A673 (cell line): Measurements from ENCODE around the gene WDR20. TPM values are rescaled to one million over a fixed set of nuclear protein-coding genes. Genes with fewer than 3 reads are reported as not detected.

Source experiments
- BruUV-seq: library from RNA; stranded (reverse); fragments of 400-500 nt; replicated peaks from 2 replicates; lab custom pipeline; 2021; lab: Mats Ljungman, UMichigan
- CTCF ChIA-PET: fragments of 300-600 bp; sonication (Branson Sonifier 250); formaldehyde crosslinking; loops from one replicate; lab custom pipeline; 2022; ENCODE audit warnings: antibody characterized with exemption; lab: Charles Lee
- POLR2A ChIA-PET: fragments of 300-600 bp; sonication (Branson Sonifier 250); formaldehyde crosslinking; loops from one replicate; lab custom pipeline; 2022; ENCODE audit warnings: antibody characterized with exemption; ENCODE audit not compliant: low non-redundant PET; lab: Charles Lee
- DNase-seq: peaks from one replicate; pipeline ENCODE4 v3.0.0-alpha.2; 2015; ENCODE audit warnings: low spot score
- H3K27ac ChIP-seq: fragments of 200-600 bp; sonication (generic); 2 replicates; pipeline ENCODE4 v1.5.1; 2016; ENCODE audit warnings: mixed run types, low read depth, mild to moderate bottlenecking, mixed read lengths, antibody characterized with exemption, low read length; ENCODE audit not compliant: poor library complexity, severe bottlenecking
- H3K27me3 ChIP-seq: fragments of 200-600 bp; sonication (generic); replicated peaks from 2 replicates; pipeline ENCODE4 v1.6.1; 2017; ENCODE audit warnings: mixed run types, low read depth, mild to moderate bottlenecking, mixed read lengths, antibody characterized with exemption, low read length; ENCODE audit not compliant: insufficient read depth, poor library complexity
- H3K36me3 ChIP-seq: fragments of 200-600 bp; sonication (generic); 2 replicates; pipeline ENCODE4 v1.6.1; 2016; ENCODE audit warnings: mixed run types, mild to moderate bottlenecking, mixed read lengths, antibody characterized with exemption, low read length; ENCODE audit not compliant: insufficient read depth, poor library complexity, severe bottlenecking
- H3K4me1 ChIP-seq: fragments of 200-600 bp; sonication (generic); 2 replicates; pipeline ENCODE4 v1.6.1; 2017; ENCODE audit warnings: mixed run types, mild to moderate bottlenecking, mixed read lengths, antibody characterized with exemption, low read length; ENCODE audit not compliant: insufficient read depth, poor library complexity, severe bottlenecking
- H3K4me3 ChIP-seq: fragments of 200-600 bp; sonication (generic); 2 replicates; pipeline ENCODE4 v1.5.1; 2016; ENCODE audit warnings: low read depth, mixed run types, mild to moderate bottlenecking, mixed read lengths, low read length; ENCODE audit not compliant: poor library complexity, severe bottlenecking
- H3K9me3 ChIP-seq: fragments of 200-600 bp; sonication (generic); 2 replicates; pipeline ENCODE4 v1.6.1; 2016; ENCODE audit warnings: mixed run types, low read depth, mild to moderate bottlenecking, mixed read lengths, antibody characterized with exemption, low read length; ENCODE audit not compliant: poor library complexity, severe bottlenecking
- EZH2 ChIP-seq: fragments of 200-600 bp; sonication (generic); IDR thresholded peaks from 2 replicates; pipeline ENCODE4 v1.6.1; 2017; ENCODE audit warnings: borderline replicate concordance, low read depth, mild to moderate bottlenecking, mixed read lengths, antibody characterized with exemption, low read length; ENCODE audit not compliant: poor library complexity, severe bottlenecking
- intact Hi-C: fragments of 100-400 bp; cut with micrococcal nuclease; formaldehyde crosslinking; loops from one replicate; pipeline ENCODE4 v1.10.0; 2022; ENCODE audit not compliant: unreplicated experiment
- total RNA-seq: library from RNA; stranded (reverse); gene quantifications from 2 replicates; pipeline ENCODE4 v1.2.3, GENCODE V29; 2021
- TF ChIP-seq, protein P1 (sequence below): fragments of 300-800, 200-600 bp; sonication (generic); conservative IDR thresholded peaks from 2 replicates; pipeline ENCODE4 v1.5.1; 2017; ENCODE audit warnings: low read depth, mild to moderate bottlenecking, antibody characterized with exemption, low read length, moderate library complexity, mixed read lengths

The WDR20 gene
- total RNA-seq, 1 experiment from 2014 or later: 28.3 TPM

DNA sequence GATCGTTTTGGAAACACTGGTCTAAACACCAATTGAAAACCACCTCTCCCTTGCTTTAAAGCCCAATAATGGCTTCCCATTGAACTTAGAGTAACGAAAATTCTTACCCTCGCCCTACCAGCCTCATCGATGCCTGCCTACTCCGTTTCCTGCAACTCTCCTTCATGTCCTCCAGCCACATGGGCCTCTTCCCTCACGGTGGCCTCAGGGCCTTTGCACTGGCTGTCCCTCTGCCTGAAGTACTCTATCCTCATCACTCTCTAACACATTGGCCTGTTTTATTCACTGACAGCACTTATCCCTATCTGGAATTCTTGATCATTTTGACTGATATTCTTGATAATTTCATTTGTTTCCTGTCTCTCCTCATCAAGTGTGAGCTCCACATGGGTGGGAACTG, 118.4 kb downstream of the WDR20 start:
- Histone ChIP-seq H3K36me3 (no peaks in the 10 kb centered on the region), H3K4me1 (no peaks in the 10 kb centered on the region), H3K9me3 (no peaks in the 10 kb centered on the region), H3K27ac (no peak overlapping the region), H3K27me3 (no peaks in the 10 kb centered on the region), H3K4me3 (no peak overlapping the region)
- no peak for DNase-seq
- BruUV-seq: no TSS peak
- intact Hi-C loops: no loop called here
- POLR2A ChIA-PET: no interaction called here
- TF ChIP-seq EZH2: no peak
- TF ChIP-seq, protein P1, sequence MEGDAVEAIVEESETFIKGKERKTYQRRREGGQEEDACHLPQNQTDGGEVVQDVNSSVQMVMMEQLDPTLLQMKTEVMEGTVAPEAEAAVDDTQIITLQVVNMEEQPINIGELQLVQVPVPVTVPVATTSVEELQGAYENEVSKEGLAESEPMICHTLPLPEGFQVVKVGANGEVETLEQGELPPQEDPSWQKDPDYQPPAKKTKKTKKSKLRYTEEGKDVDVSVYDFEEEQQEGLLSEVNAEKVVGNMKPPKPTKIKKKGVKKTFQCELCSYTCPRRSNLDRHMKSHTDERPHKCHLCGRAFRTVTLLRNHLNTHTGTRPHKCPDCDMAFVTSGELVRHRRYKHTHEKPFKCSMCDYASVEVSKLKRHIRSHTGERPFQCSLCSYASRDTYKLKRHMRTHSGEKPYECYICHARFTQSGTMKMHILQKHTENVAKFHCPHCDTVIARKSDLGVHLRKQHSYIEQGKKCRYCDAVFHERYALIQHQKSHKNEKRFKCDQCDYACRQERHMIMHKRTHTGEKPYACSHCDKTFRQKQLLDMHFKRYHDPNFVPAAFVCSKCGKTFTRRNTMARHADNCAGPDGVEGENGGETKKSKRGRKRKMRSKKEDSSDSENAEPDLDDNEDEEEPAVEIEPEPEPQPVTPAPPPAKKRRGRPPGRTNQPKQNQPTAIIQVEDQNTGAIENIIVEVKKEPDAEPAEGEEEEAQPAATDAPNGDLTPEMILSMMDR: no peak
- CTCF ChIA-PET: no interaction called here

Other genes starting within 250 kb of the WDR20 start
- gene DYNC1H1, start 175.3 kb upstream of the WDR20 start, total RNA-seq: 794 and 833 TPM in 2 replicates
- 1,040 and 1,112 TPM in 2 replicates for gene HSP90AA1, start 52.9 kb upstream of the WDR20 start, total RNA-seq
- 27.4 and 29.1 TPM in 2 replicates for gene MOK, start 165.3 kb downstream of the WDR20 start, total RNA-seq
- gene ZNF839, start 179.8 kb downstream of the WDR20 start, total RNA-seq: 13.5 and 16.0 TPM in 2 replicates
- gene CINP, start 223.0 kb downstream of the WDR20 start, total RNA-seq: 46.6 and 48.2 TPM in 2 replicates
- gene TECPR2, start 223.0 kb downstream of the WDR20 start, total RNA-seq: 21.7 and 22.1 TPM in 2 replicates